ENCODE data around the gene IER3. TPM values are rescaled to one million over a fixed set of nuclear protein-coding genes. Genes with fewer than 3 reads are reported as not detected.

The IER3 gene
- total and polyA plus RNA-seq, 9 of the 15 experiments (the other 6 are each of a cell fraction or from before 2014, with no cell fraction given) = 1.5 to 30.0 (median 11.5) TPM

GRCh38 chr6:30721198-30722024, 22.9 kb downstream of the IER3 start (continued):
- TF ChIP-seq ZBTB5 (IDR thresholded peaks at IDR 0.05) (0 out of 2 replicates have a peak, but pooled peaks have one; percentile 31), YBX1 (IDR thresholded peaks at IDR 0.05) (no peak), CHCHD3 (CRISPR knock-in tag; IDR thresholded peaks at IDR 0.05) (no peak; the same call in 1 of the 2 replicates), ZNF586 (CRISPR knock-in tag; conservative IDR thresholded peaks at IDR 0.05) (no peak; the same call in 1 of the 2 replicates), ZFP36 (IDR thresholded peaks at IDR 0.05; ENCODE audit: low read depth, low read length, partially characterized antibody) (no peak), SRSF9 (IDR thresholded peaks at IDR 0.05; ENCODE audit: borderline replicate concordance, low read depth, low read length) (no peak), KDM1A (IDR thresholded peaks at IDR 0.05) (no peak)
- TF ChIP-seq, protein P1, sequence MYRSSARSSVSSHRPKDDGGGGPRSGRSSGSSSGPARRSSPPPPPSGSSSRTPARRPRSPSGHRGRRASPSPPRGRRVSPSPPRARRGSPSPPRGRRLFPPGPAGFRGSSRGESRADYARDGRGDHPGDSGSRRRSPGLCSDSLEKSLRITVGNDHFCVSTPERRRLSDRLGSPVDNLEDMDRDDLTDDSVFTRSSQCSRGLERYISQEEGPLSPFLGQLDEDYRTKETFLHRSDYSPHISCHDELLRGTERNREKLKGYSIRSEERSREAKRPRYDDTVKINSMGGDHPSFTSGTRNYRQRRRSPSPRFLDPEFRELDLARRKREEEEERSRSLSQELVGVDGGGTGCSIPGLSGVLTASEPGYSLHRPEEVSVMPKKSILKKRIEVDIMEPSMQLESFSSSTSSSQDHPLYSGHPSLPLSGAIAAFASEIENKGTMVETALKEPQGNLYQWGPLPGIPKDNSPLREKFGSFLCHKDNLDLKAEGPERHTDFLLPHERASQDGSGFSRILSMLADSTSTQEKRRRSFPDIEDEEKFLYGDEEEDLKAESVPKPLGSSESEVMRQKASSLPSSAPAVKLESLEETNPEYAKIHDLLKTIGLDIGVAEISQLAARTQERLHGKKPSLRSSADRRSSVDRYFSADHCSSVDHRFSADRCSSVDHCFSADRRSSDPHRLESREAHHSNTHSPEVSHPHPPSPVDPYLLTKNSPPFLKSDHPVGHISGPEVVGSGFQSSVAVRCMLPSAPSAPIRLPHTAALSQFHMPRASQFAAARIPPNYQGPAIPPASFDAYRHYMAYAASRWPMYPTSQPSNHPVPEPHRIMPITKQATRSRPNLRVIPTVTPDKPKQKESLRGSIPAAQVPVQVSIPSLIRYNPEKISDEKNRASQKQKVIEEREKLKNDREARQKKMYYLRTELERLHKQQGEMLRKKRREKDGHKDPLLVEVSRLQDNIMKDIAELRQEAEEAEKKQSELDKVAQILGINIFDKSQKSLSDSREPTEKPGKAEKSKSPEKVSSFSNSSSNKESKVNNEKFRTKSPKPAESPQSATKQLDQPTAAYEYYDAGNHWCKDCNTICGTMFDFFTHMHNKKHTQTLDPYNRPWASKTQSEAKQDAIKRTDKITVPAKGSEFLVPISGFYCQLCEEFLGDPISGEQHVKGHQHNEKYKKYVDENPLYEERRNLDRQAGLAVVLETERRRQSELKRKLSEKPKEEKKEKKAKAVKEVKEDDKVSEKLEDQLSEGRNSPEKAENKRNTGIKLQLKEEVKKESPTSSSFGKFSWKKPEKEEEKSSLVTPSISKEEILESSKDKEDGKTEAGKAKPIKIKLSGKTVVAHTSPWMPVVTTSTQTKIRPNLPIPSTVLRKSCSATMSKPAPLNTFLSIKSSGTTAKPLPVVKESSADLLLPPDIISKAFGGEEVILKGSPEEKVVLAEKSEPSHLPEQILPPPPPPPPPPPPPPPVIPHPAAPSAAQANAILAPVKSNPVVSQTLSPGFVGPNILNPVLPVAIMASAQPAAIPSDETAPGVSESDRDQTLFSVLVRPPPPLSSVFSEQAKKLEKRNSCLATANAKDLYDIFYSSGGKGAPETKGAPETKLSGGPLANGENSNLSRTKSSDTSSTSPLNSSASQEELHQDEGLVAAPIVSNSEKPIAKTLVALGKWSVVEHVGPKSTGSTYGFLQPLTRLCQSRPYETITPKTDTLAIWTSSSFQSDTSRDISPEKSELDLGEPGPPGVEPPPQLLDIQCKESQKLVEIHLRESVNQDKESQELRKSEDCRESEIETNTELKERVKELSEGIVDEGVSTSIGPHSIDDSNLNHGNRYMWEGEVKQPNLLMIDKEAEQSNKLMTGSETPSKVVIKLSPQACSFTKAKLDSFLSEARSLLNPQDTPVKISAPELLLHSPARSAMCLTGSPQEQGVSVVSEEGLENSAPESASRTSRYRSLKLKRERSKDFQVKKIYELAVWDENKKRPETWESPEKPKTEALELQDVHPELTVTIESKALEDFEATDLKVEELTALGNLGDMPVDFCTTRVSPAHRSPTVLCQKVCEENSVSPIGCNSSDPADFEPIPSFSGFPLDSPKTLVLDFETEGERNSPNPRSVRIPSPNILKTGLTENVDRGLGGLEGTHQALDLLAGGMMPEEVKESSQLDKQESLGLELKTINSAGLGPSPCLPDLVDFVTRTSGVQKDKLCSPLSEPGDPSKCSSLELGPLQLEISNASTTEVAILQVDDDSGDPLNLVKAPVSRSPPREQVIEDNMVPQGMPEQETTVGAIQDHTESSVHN (IDR thresholded peaks at IDR 0.05; ENCODE audit: borderline replicate concordance in 1 of 2, low read depth in 1 of 2) = no peak
- TF ChIP-seq, protein P2, sequence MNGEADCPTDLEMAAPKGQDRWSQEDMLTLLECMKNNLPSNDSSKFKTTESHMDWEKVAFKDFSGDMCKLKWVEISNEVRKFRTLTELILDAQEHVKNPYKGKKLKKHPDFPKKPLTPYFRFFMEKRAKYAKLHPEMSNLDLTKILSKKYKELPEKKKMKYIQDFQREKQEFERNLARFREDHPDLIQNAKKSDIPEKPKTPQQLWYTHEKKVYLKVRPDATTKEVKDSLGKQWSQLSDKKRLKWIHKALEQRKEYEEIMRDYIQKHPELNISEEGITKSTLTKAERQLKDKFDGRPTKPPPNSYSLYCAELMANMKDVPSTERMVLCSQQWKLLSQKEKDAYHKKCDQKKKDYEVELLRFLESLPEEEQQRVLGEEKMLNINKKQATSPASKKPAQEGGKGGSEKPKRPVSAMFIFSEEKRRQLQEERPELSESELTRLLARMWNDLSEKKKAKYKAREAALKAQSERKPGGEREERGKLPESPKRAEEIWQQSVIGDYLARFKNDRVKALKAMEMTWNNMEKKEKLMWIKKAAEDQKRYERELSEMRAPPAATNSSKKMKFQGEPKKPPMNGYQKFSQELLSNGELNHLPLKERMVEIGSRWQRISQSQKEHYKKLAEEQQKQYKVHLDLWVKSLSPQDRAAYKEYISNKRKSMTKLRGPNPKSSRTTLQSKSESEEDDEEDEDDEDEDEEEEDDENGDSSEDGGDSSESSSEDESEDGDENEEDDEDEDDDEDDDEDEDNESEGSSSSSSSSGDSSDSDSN (IDR thresholded peaks at IDR 0.05; ENCODE audit: borderline replicate concordance in 1 of 2, low read depth in 2 of 2, low read length in 2 of 2) = no peak
